PFSK-1 (cell line): Measurements from ENCODE around the gene H2BK1.

Experiments used
- POLR2AphosphoS5 ChIP-seq: IDR thresholded peaks from 2 replicates; pipeline ENCODE4 v1.6.1; 2012; ENCODE audit warnings: low read depth, mild to moderate bottlenecking, control low read depth, low read length, moderate library complexity
- SIN3A ChIP-seq: IDR thresholded peaks from 2 replicates; pipeline ENCODE4 v1.6.1; 2012; ENCODE audit warnings: mild to moderate bottlenecking, low read length, moderate library complexity, borderline replicate concordance; ENCODE audit not compliant: insufficient read depth
- TAF1 ChIP-seq: IDR thresholded peaks from 2 replicates; pipeline ENCODE4 v1.6.1; 2012; ENCODE audit warnings: low read length, control low read depth, borderline replicate concordance; ENCODE audit not compliant: insufficient read depth
- TF ChIP-seq, protein P1 (sequence below), 2 experiments: IDR thresholded peaks; 2 replicates each; pipeline versions ENCODE4 v1.6.1 to v1.8.0; 2011 to 2012; ENCODE audit warnings: low read depth in 2 of 2, low read length in 2 of 2, control low read depth in 1 of 2, inconsistent platforms in 1 of 2, mild to moderate bottlenecking in 1 of 2, moderate library complexity in 1 of 2; ENCODE audit not compliant: insufficient read depth in 1 of 2

DNA sequence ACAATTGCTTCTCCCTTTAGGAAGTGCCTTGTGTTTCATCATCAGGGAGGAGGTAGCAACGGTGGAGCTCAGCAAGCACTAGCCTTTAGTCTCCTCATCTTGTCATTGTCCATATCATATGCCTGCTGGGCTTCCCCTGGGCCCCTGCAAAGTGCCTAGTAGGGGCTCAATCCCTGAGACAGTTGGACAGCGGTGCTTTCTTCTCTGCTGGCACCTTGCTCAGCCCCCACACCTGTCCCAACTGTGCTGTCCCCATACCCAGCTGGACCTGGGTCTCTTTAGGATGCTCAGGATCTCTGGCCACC is 32.7 kb upstream of the H2BK1 start:
- TF ChIP-seq POLR2AphosphoS5 (no peak), SIN3A (no peak), TAF1 (no peak)
- TF ChIP-seq, protein P1, sequence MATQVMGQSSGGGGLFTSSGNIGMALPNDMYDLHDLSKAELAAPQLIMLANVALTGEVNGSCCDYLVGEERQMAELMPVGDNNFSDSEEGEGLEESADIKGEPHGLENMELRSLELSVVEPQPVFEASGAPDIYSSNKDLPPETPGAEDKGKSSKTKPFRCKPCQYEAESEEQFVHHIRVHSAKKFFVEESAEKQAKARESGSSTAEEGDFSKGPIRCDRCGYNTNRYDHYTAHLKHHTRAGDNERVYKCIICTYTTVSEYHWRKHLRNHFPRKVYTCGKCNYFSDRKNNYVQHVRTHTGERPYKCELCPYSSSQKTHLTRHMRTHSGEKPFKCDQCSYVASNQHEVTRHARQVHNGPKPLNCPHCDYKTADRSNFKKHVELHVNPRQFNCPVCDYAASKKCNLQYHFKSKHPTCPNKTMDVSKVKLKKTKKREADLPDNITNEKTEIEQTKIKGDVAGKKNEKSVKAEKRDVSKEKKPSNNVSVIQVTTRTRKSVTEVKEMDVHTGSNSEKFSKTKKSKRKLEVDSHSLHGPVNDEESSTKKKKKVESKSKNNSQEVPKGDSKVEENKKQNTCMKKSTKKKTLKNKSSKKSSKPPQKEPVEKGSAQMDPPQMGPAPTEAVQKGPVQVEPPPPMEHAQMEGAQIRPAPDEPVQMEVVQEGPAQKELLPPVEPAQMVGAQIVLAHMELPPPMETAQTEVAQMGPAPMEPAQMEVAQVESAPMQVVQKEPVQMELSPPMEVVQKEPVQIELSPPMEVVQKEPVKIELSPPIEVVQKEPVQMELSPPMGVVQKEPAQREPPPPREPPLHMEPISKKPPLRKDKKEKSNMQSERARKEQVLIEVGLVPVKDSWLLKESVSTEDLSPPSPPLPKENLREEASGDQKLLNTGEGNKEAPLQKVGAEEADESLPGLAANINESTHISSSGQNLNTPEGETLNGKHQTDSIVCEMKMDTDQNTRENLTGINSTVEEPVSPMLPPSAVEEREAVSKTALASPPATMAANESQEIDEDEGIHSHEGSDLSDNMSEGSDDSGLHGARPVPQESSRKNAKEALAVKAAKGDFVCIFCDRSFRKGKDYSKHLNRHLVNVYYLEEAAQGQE (IDR thresholded peaks at IDR 0.05; ENCODE audit: insufficient read depth in 1 of 2, low read depth in 2 of 2, low read length in 2 of 2), result no peak
